GM19397 (cell line): ENCODE results near the gene KCNMA1.
"Not testable (repeated sequence)": the region's sequence is repeated elsewhere in the genome, so short reads cannot be mapped to it uniquely, and the experiment has no call there.

Source experiments
- ATAC-seq: cut with Tn5 transposase; IDR thresholded peaks from one replicate; pipeline ENCODE4 v1.9.1; 2021; ENCODE audit warnings: mild to moderate bottlenecking, moderate library complexity; ENCODE audit not compliant: unreplicated experiment

KCNMA1 gene

DNA sequence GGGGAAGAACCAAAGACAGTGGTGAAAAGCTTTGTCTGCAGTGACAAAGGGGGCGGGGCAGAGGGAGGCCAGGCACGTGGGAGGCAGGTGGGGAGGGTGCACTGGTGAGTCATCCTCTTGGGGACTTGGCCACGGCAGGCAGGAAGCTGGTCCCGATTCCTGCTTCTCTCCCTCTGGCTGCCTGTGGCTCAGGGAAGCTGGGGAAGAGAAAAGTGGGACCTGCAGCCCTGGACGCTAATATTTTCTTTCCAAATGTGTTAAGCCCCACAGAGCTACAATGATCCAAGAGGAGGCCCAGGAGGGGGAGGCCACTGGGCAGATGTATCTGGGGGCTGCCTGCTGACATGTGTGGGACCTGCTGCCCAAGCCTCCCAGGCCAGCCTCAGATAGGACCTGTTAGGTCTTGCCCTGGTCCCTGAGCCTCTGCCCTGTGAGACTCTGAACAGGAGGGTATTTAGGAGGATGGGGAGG lies 231.8 kb downstream of the KCNMA1 start:
- ATAC-seq = no peak

- no peak for ATAC-seq
Observed at GRCh38 chr10:77404810-77405209, 232.8 kb downstream of the KCNMA1 start.

DNA sequence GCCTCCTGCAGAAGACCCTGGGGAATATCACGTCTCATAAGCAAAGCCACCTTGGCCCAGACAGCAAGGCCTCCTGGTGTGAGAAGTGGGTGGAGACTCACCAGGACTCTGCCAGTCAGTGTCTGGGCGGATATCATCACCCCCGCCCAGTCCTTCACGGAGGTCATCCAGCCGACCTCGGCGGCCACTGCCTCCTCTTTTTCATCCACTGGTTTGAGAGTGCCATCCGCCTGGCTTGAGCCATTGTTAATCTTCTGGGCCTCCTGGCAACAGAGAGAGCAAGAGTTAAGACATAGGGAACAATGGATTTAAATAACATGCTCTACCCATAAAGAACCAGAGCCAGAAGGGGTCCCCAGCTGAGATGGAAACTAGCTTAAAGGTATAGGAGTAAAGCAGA lies 233.8 kb downstream of the KCNMA1 start:
- no peak for ATAC-seq

GRCh38 chr10:77401683-77402082 lies 235.9 kb downstream of the KCNMA1 start:
- no peak for ATAC-seq

DNA sequence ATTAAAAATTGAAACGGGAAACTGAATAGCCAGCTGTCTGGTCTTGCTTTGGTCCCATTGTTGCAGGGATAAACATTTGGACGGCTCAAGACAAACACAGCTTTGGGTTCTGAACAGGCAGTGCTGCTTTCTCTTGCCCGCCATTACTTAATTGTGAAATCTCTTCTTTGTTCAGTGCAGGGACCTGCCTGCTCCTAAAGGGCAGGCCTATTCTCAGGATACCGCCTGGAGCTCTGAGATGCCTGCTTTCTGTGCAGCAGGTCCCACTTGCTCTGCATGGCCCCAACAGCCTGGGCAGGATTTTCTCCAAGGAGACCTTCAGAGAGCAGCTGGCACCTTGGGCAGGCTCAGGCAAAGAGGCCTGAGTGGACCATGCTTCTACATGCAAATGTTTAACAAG lies 237.6 kb downstream of the KCNMA1 start:
- no peak for ATAC-seq

DNA sequence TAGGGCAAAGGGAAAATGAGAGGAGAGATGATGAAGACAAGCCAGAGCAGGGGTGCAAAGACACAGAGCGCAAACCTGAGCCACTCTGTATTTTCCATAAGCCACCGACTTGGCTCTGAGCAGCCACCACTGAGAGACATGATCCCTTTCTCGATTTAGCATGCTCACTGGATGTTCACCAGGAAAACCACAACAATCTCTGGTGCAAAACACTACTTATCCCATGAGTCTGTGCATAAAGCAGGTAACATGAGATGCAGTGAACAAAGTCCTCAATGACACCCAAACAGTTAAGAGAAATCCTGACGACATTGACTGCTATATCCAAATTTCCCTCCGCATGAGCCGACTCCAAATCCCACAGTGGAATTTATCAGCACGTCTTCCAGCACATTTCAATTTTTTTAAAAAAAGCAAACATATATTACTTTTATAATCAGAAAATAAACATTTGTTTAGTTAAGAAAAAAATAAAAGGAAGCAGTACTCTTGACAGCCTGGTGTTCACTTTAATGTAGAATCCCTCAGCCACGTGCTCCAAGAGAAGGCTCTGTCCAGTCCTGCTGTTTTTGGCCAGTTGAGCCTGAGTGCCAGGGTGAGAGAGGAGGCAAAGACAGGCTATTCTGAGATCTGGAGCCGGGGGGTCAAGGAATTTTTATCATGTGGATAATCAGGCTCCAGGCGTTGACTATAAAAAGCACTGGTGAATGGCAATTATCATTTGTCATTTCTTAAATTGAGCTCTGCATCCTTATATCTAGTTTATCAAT lies 238.4 kb downstream of the KCNMA1 start:
- ATAC-seq = no peak

DNA sequence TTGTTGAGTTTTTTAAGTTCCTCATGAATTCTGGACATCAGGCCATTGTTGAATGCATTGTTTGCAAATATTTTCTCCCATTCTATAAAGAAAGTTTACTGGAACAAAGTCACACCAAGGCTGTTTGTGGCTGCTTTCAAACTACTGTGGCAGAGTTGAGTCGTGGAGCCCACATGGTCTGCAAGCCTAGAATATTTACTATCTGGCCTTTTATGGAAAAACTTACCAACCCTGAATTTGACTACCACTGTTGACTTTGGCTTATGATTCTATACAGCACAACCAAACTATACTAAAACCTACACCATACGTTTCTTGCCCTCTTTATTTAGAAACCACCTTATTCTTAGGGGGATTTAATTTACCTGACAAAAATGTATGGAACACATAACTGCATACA lies 239.1 kb downstream of the KCNMA1 start:
- no peak for ATAC-seq

DNA sequence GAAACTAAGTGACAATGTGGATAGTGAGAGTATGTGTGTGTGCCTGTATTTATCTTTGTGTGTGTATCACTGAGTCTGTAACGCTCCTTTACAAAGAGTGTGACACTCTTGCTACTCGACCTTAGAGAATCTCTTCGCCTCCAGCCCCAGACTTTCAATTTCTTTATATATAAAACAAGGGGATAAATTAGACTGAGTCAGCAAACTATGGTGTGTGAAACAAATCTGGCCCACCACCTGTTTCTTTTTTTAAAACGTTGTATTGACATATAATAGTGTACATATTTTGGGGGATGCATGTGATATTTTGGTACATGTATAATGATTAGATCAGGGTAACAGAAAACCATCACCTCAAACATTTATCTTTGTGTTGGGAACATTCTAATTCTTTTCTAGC lies 240.5 kb downstream of the KCNMA1 start:
- no peak for ATAC-seq

GRCh38 chr10:77396290-77396689 lies 241.3 kb downstream of the KCNMA1 start:
- no peak for ATAC-seq

DNA sequence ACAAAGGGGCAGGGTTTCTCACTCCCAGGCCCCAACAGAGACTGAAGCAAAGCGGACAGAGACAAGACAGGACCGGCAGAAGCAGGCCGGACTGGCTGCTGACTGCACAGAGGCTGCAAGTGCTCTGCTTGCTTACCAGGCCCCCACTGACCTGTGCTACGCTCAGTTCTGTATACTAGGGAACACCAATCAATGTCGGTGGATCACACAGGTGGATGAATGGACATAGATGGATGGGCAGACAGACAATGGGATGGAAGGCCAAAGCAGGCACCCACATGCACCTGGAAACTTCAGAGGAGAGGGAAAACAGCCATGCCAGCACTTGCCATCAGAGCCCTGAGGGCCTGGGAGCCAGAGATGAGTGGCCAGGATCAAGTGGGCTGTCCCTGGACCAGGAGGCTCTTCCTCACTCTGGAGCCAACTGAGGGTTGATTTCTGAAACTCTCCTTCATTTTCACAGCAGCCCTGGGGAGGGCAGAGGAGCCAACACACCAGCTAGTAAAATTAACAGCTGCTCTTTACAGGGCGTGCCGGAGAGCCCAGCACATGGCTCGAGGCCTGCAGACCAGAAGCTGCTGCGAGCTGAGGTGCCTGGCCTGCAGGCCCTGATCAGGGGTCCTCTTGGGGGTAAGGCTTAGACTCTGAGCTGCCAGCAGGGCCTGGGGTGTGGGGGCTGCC lies 243.6 kb downstream of the KCNMA1 start:
- ATAC-seq = no peak

DNA sequence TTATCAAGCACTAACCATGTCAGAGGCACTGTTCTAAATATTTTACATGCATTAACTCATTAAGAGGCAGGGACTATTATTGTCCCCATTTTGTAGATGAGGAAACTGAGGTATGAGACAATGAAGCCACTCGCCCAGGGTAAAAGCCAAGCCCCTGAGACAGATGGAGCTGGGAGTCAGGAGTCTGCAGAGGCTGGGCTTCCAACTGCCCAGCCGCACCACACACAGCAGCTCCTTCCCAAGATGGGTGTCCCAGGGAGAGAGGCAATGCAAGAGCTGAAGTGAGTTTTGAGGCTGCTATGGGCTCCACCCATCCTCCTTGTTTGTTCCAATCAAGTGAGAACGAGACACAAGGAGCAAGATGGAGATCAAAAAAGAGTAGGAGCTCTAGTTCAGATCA lies 244.2 kb downstream of the KCNMA1 start:
- no peak for ATAC-seq

DNA sequence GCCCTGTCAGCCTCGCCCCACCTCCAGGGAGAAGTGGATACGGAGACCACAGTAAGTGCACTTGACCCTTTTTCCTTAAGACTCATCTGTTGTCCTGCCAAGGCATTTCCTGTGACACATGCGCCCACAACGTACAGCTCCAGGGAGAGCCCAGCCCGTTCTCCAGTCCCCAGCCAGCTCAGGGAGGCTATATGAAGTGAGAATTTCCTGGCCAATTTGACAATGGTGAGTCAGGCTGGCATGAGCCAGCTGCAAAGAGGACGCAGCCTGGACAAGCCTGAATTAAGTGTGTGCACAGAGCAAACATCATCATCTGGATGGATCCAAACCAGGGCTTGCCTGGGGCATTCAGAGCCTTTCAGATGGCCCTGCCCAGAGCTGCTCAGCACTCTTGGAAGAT lies 244.8 kb downstream of the KCNMA1 start:
- ATAC-seq = no peak

GRCh38 chr10:77392236-77392721 lies 245.3 kb downstream of the KCNMA1 start:
- no peak for ATAC-seq

DNA sequence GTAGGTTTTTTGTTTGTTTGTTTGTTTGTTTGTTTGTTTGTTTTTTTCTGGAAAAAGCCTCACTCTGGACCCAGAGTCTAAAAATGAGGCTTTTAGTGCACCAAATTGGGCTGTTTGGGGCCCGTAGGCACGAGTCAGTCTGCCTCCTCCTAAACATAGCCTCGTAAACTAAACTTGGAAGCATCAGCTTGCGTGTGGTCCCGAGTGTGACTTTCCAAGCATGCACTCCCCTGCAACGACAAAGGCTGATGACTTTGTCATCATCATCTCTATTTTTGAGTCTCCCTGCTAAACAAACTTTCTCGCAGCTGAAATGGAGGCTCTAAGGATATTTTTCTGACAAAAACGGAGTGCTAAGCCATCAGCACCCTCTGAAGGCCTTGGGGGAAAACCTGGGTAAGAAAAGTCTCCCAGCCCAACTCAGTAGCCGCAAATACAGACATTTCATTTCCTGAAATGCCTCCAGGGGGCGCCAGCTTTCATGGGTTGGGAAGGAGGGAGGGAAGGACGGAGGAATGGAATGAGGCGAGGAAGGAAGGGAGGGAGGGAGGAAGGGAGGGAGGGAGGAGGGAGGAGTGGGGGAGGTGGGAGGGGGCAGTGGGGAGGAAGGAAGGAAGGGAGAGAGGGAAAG lies 245.9 kb downstream of the KCNMA1 start:
- ATAC-seq = no peak

GRCh38 chr10:77390481-77390891 lies 247.1 kb downstream of the KCNMA1 start:
- no peak for ATAC-seq

DNA sequence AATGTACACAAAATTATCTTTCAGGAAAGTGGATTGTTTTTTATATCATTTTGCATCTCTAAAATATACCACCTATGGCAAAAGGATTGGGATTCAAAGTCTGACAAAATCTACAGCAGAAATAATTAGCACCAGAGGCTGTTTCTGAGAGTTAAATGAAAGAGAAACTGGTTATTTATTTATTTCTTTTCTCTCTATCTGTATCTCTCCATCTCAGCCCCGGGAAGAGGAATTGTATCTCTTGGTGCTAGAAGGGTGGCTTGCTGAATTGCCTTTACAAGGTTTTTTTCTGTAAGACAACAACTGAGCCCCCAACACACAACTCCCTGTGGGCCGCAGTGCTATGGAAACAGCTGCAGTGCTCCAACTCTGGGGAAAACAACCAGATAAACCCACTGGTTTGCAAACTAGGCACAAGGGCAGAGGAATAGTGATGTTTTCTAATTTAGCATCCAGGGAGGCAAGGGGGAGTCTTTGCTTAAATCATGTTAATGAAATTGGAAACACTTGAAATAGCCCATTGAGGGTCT lies 249.0 kb downstream of the KCNMA1 start:
- ATAC-seq = no peak

- not testable (repeated sequence) for ATAC-seq
Observed at GRCh38 chr10:77387701-77388100, 249.9 kb downstream of the KCNMA1 start.

GRCh38 chr10:77387247-77387646 lies 250.4 kb downstream of the KCNMA1 start:
- no peak for ATAC-seq

- ATAC-seq = no peak
Observed at GRCh38 chr10:77386838-77387237, 250.8 kb downstream of the KCNMA1 start.

DNA sequence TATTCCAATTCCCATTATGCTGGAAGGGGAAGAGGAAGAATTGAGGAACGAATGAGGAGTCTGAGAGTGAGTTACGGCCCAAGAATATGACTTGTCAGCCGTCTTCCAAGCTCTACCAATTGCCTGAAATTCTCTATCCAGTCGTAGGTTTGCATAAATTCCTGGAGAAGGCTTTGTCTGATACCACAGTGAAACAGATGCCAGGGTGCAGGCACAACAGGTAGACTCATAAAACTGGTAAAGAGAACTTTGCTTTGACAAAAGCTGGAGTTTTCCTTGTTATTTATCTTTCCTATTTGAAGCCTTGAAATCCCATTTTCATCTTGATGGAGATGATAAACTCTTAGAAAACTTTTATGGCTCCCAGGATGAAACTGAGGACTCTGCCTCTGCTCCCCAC lies 251.2 kb downstream of the KCNMA1 start:
- ATAC-seq = no peak

GRCh38 chr10:77385315-77385714 lies 252.3 kb downstream of the KCNMA1 start:
- no peak for ATAC-seq
